ENCODE data around the gene DCTN3.

DNA sequence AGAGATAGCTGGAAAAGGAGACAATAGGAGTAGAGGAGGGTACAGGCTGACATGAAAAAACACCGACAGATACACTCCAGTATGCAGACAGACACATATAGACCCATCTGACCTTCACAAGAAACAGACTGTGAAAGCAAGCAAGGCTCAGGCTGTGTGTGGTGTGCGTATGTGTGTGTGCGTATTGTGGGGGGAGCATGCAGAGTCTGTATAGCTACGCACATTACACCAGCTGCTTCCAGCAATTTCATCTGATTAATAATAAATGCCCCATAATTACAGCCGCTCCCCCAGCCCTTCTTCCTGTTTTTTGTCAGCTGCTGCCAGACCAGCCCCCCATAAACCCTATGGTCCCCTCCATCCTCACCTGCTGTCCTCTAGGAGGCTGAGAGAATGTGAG, 37.5 kb downstream of the DCTN3 start:
- TF ChIP-seq, protein P1, sequence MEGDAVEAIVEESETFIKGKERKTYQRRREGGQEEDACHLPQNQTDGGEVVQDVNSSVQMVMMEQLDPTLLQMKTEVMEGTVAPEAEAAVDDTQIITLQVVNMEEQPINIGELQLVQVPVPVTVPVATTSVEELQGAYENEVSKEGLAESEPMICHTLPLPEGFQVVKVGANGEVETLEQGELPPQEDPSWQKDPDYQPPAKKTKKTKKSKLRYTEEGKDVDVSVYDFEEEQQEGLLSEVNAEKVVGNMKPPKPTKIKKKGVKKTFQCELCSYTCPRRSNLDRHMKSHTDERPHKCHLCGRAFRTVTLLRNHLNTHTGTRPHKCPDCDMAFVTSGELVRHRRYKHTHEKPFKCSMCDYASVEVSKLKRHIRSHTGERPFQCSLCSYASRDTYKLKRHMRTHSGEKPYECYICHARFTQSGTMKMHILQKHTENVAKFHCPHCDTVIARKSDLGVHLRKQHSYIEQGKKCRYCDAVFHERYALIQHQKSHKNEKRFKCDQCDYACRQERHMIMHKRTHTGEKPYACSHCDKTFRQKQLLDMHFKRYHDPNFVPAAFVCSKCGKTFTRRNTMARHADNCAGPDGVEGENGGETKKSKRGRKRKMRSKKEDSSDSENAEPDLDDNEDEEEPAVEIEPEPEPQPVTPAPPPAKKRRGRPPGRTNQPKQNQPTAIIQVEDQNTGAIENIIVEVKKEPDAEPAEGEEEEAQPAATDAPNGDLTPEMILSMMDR (conservative IDR thresholded peaks at IDR 0.05) = no peak
- no peak for TF ChIP-seq EZH2 (IDR thresholded peaks at IDR 0.05; ENCODE audit: low read depth)
